ACHN (cell line): ENCODE data around the gene ARHGEF12.

Experiments used
- DNase-seq: peaks from one replicate; pipeline ENCODE4 v3.0.0-alpha.2; 2015
- in situ Hi-C: cut with HindIII; loops from 2 replicates; pipeline ENCODE4 v1.10.0; 2017; ENCODE audit warnings: low sequenced_read_pairs, low pct_ligation_motif_present, low pct_unique_long_range_greater_than_20kb

Gene ARHGEF12

GRCh38 chr11:120520091-120520822 lies 184.0 kb downstream of the ARHGEF12 start:
- in situ Hi-C loops: no loop called here
- DNase-seq: no peak

DNA sequence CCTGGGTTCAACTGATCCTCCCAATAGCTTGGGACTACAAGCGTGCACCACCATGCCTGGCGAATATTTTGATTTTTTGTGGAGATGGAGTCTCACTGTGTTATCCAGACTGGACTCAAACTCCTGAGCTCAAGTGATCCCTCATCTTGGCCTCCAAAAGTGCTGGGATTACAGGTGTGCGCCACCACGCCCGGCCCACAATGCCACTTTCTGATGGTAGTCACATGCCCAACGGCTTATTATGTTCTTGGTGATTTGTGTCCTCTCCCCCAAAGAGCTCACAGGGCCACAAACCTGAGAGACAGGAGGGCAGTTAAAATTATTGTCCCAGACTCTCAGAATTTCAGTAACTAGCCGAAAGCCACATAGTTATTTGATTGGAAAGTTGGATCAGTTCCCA lies 185.0 kb downstream of the ARHGEF12 start:
- in situ Hi-C loops: no loop called here
- no peak for DNase-seq

GRCh38 chr11:120522021-120522420 lies 185.8 kb downstream of the ARHGEF12 start:
- DNase-seq: no peak
- in situ Hi-C loops: no loop called here

DNA sequence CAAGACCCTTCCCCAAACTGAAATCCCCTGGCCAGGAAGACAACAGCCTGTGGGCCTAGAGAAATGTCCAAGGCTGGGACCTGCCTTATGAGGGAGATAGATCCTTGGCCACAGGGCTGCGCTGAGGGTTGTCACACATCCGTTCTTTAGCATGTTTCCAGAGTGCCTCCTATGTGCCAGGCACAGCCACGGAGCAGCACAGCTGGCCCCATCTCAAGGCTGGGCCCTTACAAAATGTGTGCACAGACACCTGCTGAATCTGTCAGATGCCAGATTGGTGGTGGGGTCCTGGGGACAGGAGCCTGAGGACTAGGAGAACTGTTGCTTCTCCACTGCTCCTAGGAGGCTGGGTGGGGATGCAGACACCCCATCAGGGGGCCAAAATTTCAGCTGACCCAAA lies 186.5 kb downstream of the ARHGEF12 start:
- DNase-seq: no peak
- in situ Hi-C loops: no loop called here

DNA sequence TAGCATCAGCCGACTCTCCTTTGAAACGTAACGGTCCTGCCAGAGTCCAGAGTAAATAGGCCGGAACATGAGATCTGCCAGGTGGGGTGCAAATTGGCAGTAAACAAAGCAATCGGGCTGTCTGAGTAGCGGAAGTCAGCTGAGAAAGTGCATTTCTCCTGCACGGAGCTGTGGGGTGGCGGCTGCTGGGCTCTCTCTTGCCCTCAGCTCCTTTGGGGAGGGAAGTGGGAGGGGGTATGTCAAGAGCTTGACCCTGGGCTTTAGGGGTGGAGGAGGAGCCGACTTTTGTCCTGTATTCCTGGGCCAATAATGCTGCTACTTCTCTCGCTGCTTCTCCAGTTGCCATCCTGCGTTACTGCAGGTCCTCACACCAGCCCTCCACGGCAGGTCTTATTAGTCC lies 187.0 kb downstream of the ARHGEF12 start:
- in situ Hi-C loops: no loop called here
- DNase-seq: no peak

DNA sequence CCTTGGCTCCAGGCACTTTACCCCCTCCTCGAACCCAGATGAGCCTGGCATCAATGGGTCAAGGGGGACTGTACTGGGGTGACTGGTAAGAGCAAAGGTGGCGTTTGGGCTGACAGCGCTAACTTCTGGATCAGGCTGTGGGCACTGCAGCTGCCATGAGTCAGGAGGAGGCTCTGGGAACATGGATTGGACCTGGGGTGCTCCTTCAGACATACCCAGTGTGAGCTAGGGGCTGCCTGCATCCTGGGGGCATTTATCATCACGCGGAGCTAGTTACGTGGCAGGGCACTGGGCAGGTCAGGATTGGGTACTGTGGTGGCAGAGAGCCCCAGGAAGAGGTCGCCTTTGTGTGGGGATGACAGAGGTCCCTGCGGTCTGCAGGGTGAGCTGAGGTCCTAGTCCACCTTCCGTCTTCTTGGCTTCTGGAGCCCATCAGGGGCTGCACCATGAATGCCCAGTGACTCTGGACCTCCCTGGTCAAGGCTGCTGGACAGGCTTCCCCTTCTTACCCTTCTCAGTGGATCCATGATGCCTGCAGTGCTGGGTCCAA lies 188.4 kb downstream of the ARHGEF12 start:
- no peak for DNase-seq
- in situ Hi-C loops: no loop called here

DNA sequence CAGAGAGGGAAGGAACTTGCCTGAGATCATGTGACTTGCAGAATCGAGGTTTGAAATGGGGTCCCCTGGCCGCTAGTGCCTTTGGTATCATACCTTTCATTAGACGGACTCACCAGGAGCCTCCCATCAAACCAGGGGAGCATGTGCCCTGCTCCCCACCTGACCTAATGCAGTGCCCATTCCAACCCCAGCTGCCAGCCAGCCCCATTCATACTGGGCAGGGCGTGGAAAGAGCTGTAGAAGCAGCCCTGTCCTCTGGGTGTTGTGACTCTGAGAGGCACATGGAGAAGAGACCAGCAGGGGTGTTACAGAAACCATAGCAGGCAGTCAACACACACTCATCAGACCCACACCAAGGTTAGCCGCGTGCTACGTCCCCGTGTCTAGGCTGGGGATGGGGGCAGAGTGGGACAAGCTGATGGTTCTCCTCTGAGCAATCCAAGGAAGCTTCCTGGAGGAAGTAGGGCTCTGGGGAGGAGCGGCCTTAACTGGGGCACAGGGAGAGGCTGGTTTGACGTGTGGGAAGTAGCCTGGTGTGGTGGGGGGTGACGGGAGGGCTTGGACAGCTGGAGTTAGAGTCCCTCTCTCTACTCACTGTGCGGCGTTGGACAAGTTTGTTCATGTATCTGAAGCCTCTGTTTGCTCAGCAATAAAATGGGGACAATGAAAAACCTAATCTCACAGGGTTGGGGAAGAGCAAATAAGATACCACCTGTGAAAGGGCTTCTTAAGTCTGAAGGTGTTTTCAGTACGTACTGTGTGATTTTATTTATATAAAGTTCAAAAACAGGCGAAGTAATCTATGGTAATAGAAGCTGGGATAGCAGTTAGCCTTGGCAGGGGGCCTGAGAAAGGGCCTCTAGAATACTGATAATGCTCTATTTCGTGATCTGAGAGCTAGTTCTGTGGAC lies 189.3 kb downstream of the ARHGEF12 start:
- in situ Hi-C loops: no loop called here
- DNase-seq: no peak

DNA sequence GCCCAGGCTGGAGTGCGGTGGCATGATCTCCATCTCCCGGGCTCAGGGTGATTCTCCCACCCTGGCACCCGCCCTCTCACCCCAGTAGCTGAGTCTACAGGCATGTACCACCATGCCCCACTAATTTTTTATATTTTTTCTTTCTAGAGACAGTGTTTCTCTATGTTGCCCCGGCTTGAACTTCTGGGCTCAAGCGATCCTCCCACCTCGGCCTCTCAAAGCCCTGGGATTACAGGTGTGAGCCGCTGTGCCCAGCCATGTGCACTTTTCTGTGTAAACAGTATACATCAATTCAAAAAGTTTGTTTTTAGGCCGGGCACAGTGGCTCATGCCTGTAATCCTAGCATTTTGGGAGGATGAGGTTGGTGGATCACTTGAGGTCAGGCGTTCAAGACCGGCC lies 190.0 kb downstream of the ARHGEF12 start:
- in situ Hi-C loops: no loop called here

GRCh38 chr11:120527111-120527761 lies 191.0 kb downstream of the ARHGEF12 start:
- DNase-seq: no peak
- in situ Hi-C loops: no loop called here

More for the DNA sequence above, 190.0 kb downstream of the ARHGEF12 start:
- no peak for DNase-seq

DNA sequence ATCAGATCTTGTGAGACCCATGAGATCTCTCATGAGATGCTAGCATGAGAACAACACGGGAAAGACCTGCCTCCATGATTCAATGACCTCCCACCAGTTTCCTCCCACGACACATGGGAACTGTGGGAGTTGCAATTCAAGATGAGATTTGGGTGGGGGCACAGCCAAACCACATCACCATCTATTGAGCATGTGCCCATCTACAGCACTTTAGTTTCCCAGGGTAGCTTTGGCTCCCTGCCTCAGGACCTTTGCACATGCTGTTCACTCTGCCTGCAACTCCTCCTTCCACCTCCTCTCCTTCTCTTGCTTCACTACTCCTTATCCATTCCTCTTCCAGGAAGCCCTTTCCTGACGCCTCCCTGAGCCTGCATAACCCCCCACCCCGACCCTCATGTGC lies 192.5 kb downstream of the ARHGEF12 start:
- in situ Hi-C loops: no loop called here
- no peak for DNase-seq

DNA sequence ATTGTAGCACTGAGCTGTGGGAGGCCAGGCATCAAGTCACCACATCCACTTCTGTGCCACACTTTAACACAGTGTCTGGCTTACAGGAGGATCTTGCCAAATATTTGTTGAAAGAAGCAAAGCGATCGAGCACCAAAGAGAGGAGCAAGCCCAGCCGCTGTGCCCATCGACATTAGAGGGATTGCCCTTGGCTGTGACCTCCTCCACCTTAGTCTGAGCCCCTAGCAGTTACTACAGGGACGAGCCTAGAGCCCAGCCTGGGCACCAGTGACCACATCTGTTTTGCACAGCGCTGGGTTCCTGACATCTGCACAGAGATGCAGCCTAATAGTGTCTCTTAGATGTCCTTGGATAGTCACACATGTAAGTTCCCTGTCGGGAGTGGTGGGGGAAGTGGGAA lies 193.0 kb downstream of the ARHGEF12 start:
- in situ Hi-C loops: no loop called here
- DNase-seq: no peak

GRCh38 chr11:120529911-120530310 lies 193.7 kb downstream of the ARHGEF12 start:
- DNase-seq: no peak
- in situ Hi-C loops: no loop called here

- in situ Hi-C loops: no loop called here
- DNase-seq: peak; percentile 17
These were observed 196.0 kb downstream of the ARHGEF12 start for GRCh38 chr11:120532082-120532831.

DNA sequence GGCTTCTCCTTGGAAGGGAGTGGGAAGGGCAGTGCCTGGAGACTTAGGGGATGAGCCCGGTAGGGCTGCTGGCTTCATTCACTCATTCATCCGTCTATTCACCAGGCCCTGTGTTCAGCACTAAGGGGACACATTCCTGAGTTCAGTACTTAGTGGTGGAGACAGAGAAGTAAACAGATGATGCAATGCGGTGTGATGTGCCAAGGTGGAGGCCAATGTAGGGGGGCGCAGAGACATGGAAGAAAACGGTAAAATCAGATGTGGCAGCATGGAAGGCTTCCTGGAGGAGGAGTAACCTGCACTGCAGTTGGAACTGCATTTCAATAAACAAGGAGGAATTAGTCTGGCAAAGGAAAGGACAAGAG lies 196.6 kb downstream of the ARHGEF12 start:
- no peak for DNase-seq

DNA sequence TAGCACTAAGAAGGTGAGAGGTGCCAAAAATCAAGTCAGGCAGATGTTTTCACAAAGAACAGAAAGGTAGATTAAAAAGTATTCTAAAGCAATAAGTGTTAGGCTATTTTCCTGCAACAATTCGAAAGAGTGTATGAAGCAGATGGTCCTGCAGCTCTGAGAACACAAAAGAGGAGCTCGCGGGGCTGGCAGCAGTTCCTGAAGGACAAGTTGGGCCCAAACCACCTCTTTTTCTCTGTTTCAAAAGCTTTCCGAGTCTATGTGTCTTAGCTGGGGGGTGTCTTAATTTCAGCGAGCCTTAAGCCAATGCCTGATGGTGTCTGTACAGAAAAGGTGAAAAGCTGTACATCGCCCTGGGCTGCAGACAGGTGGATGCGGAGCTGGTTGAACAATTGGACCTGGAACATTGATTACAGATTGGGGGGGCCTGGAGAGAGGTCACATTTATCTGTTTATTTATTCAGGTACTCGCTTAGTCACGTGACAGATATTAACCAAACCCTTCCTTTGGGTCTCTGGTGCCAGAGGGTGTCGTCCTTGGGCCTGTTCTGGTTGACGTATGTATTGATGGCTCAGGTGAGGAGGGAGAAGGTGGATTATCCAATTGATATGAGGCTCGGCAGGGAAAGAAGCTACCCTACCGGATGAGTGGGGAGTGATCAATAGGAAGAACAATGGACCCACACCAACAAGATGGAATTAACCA lies 200.0 kb downstream of the ARHGEF12 start:
- in situ Hi-C loops: no loop called here
- DNase-seq: no peak

More for the DNA sequence above, 196.6 kb downstream of the ARHGEF12 start:
- in situ Hi-C loops: no loop called here

DNA sequence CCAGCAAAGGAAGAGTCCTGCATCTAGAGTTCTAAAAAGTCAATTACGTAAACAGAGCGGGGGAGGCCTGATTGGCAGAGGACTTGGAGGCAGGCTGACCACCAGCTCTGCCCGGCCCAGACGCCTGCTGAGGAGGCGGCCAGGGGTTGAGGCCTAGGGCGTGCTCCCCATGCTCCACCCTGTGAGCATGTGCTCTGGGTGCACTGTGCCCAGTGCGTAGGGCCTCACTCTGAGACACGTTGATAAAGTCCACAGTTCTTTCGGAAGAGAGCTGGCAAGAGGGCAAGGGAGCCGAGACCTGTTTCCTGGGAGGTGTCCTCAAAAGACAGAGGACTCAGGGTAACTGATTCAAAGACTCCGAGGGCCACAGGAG lies 200.6 kb downstream of the ARHGEF12 start:
- DNase-seq: no peak
- in situ Hi-C loops: no loop called here

- in situ Hi-C loops: no loop called here
- no peak for DNase-seq
These were observed 201.8 kb downstream of the ARHGEF12 start for GRCh38 chr11:120537996-120538395.

GRCh38 chr11:120538707-120539106 lies 202.5 kb downstream of the ARHGEF12 start:
- DNase-seq: no peak
- in situ Hi-C loops: no loop called here
